ENCODE measurements around the gene IGFBP6.

IGFBP6 gene

GRCh38 chr12:53115112-53115890 lies 17.8 kb downstream of the IGFBP6 start:
- no peak overlapping the region for H3K27ac Mint-ChIP-seq
- H3K9me3 Mint-ChIP-seq: peaks cover 6% of the 10 kb centered on the region

DNA sequence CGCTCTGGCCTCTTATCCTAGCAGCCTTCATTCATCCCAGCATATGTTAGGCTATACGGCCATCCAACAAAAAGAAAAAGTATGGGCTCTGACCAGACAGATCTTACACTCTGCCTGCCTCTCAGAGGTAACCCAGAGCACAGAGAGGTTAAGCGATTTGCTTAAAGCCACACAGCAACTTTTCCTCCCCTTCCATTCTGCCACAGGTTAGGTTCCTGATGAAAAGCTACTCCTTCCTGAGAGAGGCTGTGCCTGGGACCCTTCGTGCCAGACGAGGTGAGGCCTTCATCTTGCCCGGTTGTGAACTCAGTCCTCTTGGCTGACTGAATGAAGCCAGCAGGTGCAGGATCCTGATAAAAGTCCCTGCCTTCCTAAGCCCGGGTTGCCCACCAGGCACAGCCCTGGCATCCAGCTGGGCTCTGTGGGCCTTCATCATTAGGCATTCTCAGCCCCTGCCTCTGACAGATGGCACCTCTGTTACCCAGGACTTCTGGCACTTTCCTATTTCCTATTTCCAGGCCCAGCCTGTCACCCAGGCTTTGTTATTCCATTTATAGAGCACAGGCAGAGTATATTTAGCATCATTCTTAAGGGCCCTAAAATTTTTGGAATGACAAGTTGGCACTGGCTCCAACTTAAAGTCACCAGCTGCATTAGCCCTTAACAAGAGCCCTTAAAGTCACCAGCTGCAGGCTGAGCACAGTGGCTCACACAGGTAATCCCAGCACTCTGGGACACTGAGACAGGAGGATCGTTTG lies 18.6 kb downstream of the IGFBP6 start:
- TF ChIP-seq CTCF (IDR thresholded peaks at IDR 0.05): no peak
- Mint-ChIP-seq H3K27ac (peak overlapping the region; percentile 81), H3K9me3 (peaks cover 3% of the 10 kb centered on the region), H3K27me3 (ENCODE audit: low read depth, poor library complexity) (no peaks in the 10 kb centered on the region), H3K4me1 (peaks cover 21% of the 10 kb centered on the region), H3K36me3 (ENCODE audit: low read depth) (no peaks in the 10 kb centered on the region), H3K4me3 (no peak overlapping the region)
- DNase-seq: no peak

More at GRCh38 chr12:53115112-53115890, 17.8 kb downstream of the IGFBP6 start:
- no peaks in the 10 kb centered on the region for H3K27me3 Mint-ChIP-seq (ENCODE audit: low read depth, poor library complexity)
- no peak for DNase-seq
- no peak for TF ChIP-seq CTCF (IDR thresholded peaks at IDR 0.05)
- no peak overlapping the region for H3K4me3 Mint-ChIP-seq
- H3K36me3 Mint-ChIP-seq (ENCODE audit: low read depth): no peaks in the 10 kb centered on the region
- peaks cover 21% of the 10 kb centered on the region for H3K4me1 Mint-ChIP-seq

DNA sequence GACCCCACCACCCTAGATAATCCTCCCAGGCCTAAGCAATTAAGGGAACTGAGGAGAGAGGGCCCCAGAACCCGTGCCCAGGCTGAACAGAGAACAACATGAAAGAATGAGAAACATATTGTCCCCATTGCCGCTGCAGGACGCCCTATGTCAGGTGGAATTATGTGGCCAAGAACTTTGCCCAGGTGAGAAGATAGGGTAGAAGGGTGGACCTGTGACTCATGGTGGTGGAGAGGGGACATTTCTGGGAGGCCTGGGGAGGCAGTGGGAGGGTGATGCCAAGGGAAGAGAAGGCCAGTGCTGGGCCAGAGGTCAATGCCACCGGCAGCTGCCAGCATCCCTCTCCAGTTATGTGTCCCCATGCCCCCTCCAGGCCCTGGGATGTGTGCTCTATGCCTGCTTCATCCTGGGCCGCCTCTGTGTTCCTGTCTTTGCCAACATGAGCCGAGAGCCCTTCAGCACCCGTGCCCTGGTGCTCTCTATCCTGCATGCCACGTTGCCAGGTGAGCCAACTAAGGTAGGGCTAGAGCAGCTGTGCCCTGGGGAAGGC lies 21.4 kb downstream of the IGFBP6 start:
- no peak for TF ChIP-seq CTCF (IDR thresholded peaks at IDR 0.05)
- Mint-ChIP-seq H3K27ac (no peak overlapping the region), H3K27me3 (ENCODE audit: low read depth, poor library complexity) (no peaks in the 10 kb centered on the region), H3K36me3 (ENCODE audit: low read depth) (no peaks in the 10 kb centered on the region), H3K9me3 (peaks cover 6% of the 10 kb centered on the region), H3K4me1 (peaks cover 18% of the 10 kb centered on the region), H3K4me3 (no peak overlapping the region)
- DNase-seq: no peak

DNA sequence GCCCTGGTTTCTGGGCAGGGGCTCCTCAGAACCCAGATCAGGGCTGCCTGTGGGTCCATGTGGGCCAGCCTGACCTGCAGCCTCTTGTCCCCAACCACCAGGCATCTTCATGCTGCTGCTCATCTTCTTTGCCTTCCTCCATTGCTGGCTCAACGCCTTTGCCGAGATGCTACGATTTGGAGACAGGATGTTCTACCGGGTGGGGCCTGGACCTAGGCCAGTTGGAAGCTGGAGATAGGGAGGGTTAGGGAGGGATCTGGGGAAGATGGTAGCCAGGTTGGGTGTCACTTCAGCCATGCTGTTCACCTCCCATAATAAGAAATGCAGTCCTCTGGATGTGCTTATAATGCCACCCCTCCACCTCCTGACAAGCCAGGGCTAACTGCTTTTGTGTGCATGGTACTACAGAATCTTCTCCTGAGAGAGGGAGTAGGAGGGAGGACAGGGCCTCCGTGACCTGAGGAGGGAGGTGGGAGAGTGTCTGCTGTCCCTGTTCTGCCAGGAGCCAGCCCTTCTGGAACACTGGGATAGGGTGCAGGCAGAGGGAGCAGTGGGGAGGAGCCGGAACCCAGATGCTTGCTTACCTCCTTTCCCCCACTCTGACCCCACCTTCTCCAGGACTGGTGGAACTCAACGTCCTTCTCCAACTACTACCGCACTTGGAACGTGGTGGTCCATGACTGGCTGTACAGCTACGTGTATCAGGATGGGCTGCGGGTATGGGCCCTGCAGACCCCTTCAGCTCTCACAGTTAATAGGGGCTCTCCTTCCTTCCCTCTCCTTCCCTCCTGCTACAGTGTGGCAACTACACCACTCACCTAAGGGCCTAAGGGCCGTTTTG lies 23.4 kb downstream of the IGFBP6 start:
- Mint-ChIP-seq H3K27me3 (ENCODE audit: low read depth, poor library complexity) (peaks cover 4% of the 10 kb centered on the region), H3K36me3 (ENCODE audit: low read depth) (no peaks in the 10 kb centered on the region), H3K4me3 (no peak overlapping the region), H3K27ac (no peak overlapping the region), H3K9me3 (peaks cover 10% of the 10 kb centered on the region), H3K4me1 (peaks cover 8% of the 10 kb centered on the region)
- no peak for TF ChIP-seq CTCF (IDR thresholded peaks at IDR 0.05)
- no peak for DNase-seq

GRCh38 chr12:53122961-53123468 lies 25.5 kb downstream of the IGFBP6 start:
- peak overlapping the region; percentile 42 for H3K27ac Mint-ChIP-seq

More at GRCh38 chr12:53122961-53123468, 25.5 kb downstream of the IGFBP6 start:
- no peak overlapping the region for H3K4me3 Mint-ChIP-seq
- peaks cover 8% of the 10 kb centered on the region for H3K4me1 Mint-ChIP-seq
- peaks cover 10% of the 10 kb centered on the region for H3K9me3 Mint-ChIP-seq
- TF ChIP-seq CTCF (IDR thresholded peaks at IDR 0.05): no peak
- H3K36me3 Mint-ChIP-seq (ENCODE audit: low read depth): no peaks in the 10 kb centered on the region
- DNase-seq: no peak
- peaks cover 10% of the 10 kb centered on the region for H3K27me3 Mint-ChIP-seq (ENCODE audit: low read depth, poor library complexity)
